SKM-1 (cell line): ENCODE data around the gene FNDC3A.
A peak's percentile ranks its signal among the peaks of the same experiment; 100 is the strongest.
"Not testable (repeated sequence)": the region's sequence is repeated elsewhere in the genome, so short reads cannot be mapped to it uniquely, and the experiment has no call there.

Experiments used
- DNase-seq: peaks from one replicate; lab custom pipeline; 2025; ENCODE audit not compliant: unreplicated experiment; lab: John Stamatoyannopoulos, UW

FNDC3A gene

DNA sequence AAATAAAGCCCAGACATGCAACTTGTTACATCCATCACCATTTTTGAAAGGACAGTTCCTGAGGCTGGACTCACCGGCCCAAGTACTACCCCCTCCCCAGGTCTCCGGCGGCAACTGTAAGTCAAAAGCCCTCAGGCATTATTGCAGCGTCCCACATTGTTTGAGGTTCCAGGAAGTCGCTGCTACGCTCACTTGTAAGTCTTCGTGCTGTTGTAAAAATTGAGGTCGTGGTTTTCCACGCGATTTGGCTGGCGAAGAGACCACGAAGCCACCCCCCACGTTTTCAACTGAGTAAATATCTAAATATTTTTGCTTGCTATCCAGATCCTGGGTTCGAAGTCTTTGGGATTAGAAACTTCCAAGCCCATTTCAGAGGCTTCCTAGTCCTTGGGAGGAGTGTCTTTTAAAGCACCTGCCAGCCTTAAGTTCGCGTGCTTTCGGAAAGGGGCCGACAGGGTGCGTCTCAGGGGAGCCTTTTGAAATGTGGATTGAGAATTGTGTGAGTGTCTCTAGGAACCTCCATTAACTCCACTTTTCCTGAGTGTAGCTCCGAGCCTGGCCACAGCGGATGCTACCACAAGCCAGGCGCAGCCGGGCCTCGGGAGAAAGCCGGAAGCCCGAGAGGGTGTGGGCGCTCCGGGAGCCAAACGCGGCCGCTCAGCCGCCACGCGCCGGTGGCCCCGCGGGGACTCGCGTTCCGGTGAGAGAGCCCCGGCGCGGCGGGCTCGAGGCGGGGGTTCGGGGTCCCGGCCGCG, 434 bp upstream of the FNDC3A start:
- DNase-seq, result peak; percentile 20

GRCh38 chr13:48976576-48977285, 1.0 kb downstream of the FNDC3A start:
- no peak for DNase-seq

- no peak for DNase-seq
Observed at GRCh38 chr13:48977286-48977625, 1.5 kb downstream of the FNDC3A start.

- no peak for DNase-seq
Observed at GRCh38 chr13:48977973-48978372, 2.3 kb downstream of the FNDC3A start.

GRCh38 chr13:48978942-48979601, 3.4 kb downstream of the FNDC3A start:
- no peak for DNase-seq

DNA sequence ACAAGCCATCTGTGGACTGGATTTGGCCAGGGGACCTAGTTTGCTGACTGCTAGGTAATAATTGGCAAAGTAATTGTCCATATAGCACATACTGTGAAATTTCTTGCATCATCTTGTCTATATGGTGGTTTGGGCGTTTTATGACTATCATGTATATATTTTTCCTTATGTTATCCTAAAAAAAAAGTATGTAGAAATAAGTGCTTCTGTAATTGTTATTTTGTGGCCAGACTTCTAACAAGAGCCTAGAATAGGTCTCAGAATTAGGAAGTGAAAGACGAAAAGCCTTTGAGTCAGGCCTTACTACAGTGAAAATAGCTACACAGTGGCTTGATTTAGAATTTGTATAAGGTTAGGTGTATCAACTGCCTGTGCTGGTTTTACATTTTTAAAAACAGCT, 4.2 kb downstream of the FNDC3A start:
- DNase-seq, result peak; percentile 67

DNA sequence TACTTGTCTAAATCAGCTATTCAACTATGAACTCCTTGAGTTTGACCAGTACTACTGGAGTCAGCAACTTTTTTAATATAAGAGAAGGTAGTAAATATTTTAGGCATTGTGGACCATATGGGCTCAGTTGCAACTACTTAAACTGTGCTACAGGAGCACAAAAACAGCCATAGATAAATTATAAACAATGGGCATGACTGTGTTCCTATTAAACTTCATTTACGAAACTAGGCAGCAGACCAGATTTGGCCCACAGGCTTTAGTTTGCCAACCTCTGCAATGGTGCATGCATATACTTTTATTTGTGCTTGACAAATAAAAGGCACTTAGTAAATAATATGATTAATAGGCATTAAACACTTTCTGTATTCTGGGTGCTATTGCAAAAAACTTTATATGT, 7.6 kb downstream of the FNDC3A start:
- no peak for DNase-seq

DNA sequence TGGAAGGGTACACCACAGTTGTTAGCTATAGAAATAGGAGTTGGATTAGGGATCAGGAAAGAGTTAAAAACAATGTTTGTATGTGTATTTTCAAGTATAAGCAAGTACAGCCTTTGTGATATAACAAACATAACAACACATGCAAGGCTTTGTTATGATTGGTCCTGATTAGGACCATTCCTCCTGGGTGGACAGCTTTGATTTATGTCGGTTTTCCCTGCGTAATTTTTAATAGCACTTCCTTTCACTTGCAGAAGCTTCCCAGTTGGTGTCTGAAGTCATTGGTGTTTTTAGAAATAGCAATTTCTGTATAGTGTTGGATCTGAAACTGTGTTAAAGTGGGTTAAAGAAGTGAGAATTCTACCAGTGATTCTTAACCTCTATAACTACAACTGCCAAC, 10.0 kb downstream of the FNDC3A start:
- no peak for DNase-seq

DNA sequence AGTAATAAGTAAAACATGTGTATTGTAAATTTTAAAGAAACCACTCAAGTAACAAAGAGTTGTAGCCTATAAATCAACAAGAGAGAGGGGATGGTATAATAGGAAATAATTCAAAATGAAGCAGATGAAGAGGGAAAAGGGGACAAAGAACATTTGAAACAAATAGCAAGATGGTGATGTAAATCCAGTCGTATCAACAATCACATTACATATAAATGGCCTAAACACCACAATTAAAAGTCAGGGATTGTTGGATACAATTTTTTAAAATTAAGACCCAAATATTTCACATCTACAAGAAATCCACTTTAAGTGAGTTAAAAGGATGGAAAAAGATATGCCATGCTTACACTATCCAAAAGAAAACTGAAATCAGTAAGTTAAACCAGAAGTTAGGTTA, 15.2 kb downstream of the FNDC3A start:
- no peak for DNase-seq

DNA sequence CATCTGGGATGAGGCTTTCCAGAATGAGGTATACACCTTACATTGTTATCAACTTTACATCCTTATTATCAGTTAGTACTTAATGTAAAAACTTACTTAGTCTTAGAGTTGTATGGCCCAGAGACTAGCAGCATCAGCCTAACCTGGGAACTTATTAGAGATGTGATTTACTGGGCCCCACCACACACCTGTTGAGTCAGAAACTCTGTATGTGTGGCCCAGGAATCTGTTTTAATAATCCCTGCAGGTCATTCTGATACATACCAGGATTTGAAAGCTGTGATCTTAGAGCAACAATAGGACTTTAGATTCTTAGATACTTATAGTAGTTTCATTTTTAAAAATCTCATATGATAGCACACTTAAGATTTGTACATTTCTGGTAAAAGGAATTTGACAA, 17.4 kb downstream of the FNDC3A start:
- DNase-seq, result no peak

GRCh38 chr13:48994706-48995105, 19.0 kb downstream of the FNDC3A start:
- DNase-seq, result no peak

DNA sequence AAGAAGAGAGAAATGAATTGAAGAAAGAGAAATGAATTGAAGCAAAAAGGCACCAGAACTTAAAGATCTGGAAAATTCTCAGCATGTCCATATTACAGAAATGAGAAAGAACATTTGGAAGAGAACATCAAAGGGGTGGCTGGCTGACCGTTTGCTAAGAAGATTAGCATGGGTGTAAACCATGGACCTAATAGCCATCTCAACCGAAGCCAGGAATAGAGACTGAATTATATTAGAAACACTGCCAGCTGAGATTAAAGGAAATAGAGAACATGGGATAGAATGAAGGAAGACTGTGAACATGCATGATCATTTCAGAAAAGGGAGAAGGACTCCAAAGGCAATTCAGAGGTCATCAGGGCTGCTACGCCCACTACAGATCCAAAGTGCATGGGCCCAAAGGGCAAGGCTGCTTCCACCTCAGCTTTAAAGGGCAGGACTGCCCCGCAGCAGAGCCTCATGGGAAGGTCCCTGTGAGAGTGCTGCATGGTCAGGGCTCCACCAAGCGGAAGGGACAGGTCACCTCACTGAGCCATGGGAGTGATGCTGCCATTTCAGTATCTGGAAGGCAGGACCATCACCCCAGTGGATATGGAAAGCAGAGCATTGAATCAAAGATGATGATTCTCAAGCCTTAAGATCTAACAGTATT, 23.1 kb downstream of the FNDC3A start:
- no peak for DNase-seq

GRCh38 chr13:49000247-49000646, 24.5 kb downstream of the FNDC3A start:
- no peak for DNase-seq

DNA sequence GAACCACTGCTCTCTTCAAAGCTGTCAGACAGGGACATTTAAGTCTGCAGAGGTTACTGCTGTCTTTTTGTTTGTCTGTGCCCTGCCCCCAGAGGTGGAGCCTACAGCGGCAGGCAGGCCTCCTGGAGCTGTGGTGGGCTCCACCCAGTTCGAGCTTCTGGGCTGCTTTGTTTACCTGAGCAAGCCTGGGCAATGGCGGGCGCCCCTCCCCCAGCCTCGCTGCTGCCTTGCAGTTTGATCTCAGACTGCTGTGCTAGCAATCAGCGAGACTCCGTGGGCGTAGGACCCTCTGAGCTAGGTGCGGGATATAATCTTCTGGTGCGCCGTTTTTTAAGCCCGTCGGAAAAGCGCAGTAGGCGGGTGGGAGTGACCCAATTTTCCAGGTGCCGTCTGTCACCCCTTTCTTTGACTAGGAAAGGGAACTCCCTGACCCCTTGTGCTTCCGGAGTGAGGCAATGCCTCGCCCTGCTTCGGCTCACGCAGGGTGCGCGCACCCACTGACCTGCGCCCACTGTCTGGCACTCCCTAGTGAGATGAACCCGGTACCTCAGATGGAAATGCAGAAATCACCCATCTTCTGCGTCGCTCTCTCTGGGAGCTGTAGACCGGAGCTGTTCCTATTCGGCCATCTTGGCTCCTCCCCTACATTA, 43.4 kb downstream of the FNDC3A start:
- DNase-seq, result not testable (repeated sequence)

DNA sequence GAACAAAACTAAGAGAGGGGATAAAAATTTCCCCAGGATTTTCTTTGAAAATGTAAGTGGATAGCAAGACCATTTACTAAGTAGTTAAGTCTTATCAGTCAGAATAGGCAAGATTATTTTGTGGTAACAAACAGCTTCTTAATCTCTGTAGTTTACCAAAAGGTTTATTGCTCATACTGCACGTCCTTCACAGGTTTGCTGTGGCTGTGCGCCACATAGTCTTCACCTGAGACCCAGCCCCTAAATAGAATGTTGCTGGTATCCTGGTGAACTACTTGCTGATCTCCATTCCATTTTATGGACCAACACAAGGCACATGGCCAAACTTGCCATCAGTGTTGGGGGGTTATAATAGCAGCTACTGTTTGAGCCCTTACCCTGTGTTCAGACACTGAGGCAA, 44.6 kb downstream of the FNDC3A start:
- DNase-seq, result no peak

DNA sequence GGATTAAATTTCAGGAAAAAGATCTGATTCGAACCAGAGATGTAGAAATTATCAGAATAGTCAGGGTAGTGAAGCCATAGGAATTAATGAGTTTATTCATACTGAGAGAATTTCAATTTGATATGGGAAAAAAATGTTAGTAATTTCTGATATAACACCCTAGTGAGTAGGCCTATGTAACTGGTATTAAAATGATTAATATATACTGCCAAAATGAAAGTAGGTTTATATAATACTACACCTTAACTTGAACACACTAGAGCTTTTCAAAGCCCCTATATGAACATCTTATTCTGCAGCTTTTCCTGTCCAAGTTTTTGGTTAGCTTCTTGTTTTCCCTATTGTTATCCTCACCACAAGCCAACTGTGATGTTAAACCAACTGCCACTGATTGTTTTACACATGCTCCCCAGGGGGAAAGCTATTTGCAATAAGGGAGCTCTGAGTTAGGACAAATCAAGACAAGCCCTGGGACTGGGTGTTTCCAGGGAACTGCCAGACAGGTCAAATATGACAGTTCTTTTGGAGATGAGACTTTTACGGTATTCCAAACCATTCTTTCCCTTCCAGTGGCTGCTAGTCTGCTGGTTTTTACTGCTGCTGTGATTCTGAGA, 45.3 kb downstream of the FNDC3A start:
- DNase-seq, result no peak

GRCh38 chr13:49021953-49022352, 46.2 kb downstream of the FNDC3A start:
- no peak for DNase-seq

DNA sequence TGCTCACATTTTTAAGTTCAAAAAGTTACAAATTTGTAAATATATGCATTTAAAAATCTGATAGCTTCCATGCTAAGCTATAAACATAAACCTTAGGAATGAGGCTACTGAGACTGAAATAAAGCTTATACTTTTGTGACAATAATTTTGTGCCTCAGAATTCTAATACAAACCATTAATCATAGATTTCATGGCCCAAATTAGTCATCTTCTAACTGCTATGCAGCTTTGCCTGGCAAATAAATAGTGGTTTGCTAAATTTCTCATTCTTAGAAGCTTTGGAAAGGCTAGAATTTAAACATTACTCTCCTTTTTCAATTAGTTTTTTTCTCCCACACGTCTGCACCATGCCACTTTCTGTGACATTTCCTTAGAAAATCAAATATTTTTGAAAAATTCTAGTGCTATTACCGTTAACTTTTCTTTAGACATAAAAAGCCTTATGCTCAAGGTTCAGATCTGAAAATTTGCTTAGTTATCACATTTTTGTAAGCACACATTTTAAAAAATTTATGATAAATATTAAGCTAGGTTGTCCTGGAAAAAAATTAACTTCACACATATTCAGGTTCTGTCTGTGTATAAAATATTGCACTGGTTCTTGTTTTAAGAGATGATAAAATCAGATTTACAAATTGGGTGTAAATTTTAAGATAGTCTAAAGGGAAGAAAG, 46.9 kb downstream of the FNDC3A start:
- no peak for DNase-seq

- no peak for DNase-seq
Observed at GRCh38 chr13:49023431-49023830, 47.7 kb downstream of the FNDC3A start.

DNA sequence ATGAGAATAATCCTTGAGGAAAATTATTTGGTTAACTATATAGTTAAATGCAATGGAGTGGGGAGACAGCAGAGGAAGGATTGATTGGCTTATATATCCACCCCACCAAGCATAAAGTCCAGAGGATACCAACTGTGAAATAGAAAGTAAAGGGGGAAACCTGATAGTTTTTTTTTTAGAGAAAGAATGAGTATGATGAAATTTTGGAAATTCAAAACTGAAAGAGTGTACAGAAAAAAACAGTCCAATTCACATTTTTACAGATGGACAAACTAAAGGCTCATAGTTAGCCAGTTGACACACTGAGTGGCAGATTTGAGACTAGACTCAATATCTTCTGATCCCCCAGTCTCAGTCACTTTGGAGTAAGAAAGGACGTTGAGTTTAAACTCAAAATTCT, 51.1 kb downstream of the FNDC3A start:
- no peak for DNase-seq
